NCI-H510A treated with DMSO at 0.1 percent for 48 hours (cell line): ENCODE measurements around the gene TMEM74B.

Source experiments
- DNase-seq: peaks from one replicate; lab custom pipeline; 2025; lab: John Stamatoyannopoulos, UW

Gene TMEM74B

GRCh38 chr20:1205802-1206201 lies 21.0 kb upstream of the TMEM74B start:
- no peak for DNase-seq

GRCh38 chr20:1204576-1204975 lies 19.8 kb upstream of the TMEM74B start:
- no peak for DNase-seq

GRCh38 chr20:1204113-1204512 lies 19.3 kb upstream of the TMEM74B start:
- DNase-seq = no peak

- DNase-seq = no peak
These were observed 18.8 kb upstream of the TMEM74B start for GRCh38 chr20:1203630-1204029.

- DNase-seq = no peak
These were observed 18.2 kb upstream of the TMEM74B start, which contains the start of gene C20orf202 for GRCh38 chr20:1202762-1203504. Gene C20orf202 (plus strand): TSS chr20:1203454. CDS start chr20:1203586, 132 bp downstream.

- no peak for DNase-seq
These were observed 15.2 kb upstream of the TMEM74B start for GRCh38 chr20:1199964-1200363.

GRCh38 chr20:1199212-1199873 lies 14.6 kb upstream of the TMEM74B start:
- DNase-seq = no peak

GRCh38 chr20:1198751-1199150 lies 14.0 kb upstream of the TMEM74B start:
- no peak for DNase-seq

GRCh38 chr20:1197801-1198200 lies 13.0 kb upstream of the TMEM74B start:
- DNase-seq = no peak

GRCh38 chr20:1196634-1197033 lies 11.9 kb upstream of the TMEM74B start:
- no peak for DNase-seq

GRCh38 chr20:1195226-1195625 lies 10.4 kb upstream of the TMEM74B start:
- no peak for DNase-seq

- no peak for DNase-seq
These were observed 6.5 kb upstream of the TMEM74B start for GRCh38 chr20:1191299-1191698.

GRCh38 chr20:1190847-1191246 lies 6.1 kb upstream of the TMEM74B start:
- DNase-seq = no peak

- DNase-seq = no peak
These were observed 5.0 kb upstream of the TMEM74B start for GRCh38 chr20:1189827-1190226.

GRCh38 chr20:1188347-1188746 lies 3.6 kb upstream of the TMEM74B start:
- no peak for DNase-seq

GRCh38 chr20:1187605-1188171 lies 2.9 kb upstream of the TMEM74B start:
- no peak for DNase-seq

- no peak for DNase-seq
These were observed 1.7 kb upstream of the TMEM74B start for GRCh38 chr20:1186367-1186991.

- peak; percentile 57 for DNase-seq
These were observed 1.1 kb upstream of the TMEM74B start for GRCh38 chr20:1185790-1186334.

GRCh38 chr20:1185316-1185741 lies 548 bp upstream of the TMEM74B start:
- DNase-seq = peak; percentile 31

GRCh38 chr20:1184260-1184637 lies 532 bp downstream of the TMEM74B start:
- no peak for DNase-seq

GRCh38 chr20:1183153-1183552 lies 1.6 kb downstream of the TMEM74B start:
- DNase-seq = no peak

- no peak for DNase-seq
These were observed 2.7 kb downstream of the TMEM74B start for GRCh38 chr20:1182106-1182505.
